ENCODE measurements around the gene GAREM1.
"Not testable (repeated sequence)": the region's sequence is repeated elsewhere in the genome, so short reads cannot be mapped to it uniquely, and the experiment has no call there.

The GAREM1 gene

DNA sequence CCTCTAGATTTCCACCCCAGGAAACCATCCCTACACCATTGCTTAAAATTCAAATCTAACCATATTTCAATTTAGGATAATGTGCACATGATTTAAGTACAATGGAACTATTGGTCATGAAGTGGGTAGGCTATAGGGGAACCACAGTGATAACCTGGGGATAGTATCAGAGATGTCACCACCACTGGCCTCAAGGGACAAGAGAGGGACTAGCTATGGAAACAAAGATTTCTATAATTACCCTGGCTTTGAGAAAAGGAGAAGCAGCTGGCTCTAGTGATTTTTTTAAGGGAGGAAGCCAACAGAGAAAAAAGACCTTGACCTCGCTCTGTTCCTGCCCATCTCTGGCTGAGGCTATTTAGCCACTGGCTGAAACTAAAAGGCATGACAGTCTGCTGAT is 148.9 kb downstream of the GAREM1 start:
- no peak for DNase-seq

DNA sequence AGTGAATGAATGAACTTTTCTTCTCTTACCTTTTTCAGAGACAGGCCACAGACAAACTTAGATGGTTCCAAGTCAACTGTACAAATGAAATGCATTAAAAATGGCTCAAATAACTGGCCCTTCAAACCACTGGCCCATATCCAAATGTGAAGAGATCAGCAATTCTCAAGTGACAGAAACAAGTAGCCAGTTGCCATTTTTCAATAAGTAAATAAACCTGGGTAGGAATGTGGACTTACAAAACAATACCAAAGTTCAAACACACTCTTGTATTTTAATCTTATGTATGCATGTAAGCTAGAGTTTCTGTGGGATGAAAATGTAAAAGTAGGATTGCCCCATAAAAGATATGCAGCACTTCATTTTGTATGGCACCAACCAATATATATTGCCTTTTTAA is 151.6 kb downstream of the GAREM1 start:
- DNase-seq, result no peak

DNA sequence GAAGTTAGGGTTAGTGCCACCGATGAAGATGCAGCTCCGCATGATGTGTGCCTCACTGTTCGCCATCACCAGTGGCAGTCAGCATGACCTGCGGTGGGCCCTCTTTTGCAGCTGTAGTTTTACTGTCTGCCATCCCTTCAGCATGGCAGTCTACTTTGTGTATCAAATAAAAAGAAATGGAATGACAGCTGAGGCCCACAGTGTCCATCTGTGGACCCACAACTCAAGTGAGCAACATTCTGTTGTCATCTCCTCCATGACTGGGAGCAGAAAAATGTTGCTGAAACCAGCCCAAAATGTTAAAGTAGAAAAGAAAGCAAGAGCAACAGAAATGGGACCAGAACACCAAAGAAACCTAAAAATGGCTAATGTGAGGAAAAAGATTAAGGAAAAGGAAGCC is 152.1 kb downstream of the GAREM1 start:
- no peak for DNase-seq

DNA sequence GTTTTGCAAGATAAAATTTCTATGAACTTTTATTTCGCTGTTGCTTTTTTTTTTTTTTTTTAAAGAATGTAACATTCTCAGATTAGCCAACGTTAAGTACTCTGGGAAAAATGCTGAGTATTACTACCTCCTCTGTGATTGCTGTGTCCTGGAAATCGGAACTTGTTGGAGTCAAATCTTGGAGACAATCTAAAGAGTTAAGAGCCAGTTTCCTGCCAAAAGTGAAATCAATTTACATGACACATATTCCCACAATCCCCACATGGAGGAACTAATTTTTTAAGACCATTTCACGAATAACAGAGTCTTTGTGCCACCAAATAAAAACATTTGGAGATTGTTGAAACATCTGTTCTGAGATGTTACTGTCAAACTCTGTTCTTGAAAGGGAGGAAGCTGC is 153.0 kb downstream of the GAREM1 start:
- DNase-seq, result no peak

DNA sequence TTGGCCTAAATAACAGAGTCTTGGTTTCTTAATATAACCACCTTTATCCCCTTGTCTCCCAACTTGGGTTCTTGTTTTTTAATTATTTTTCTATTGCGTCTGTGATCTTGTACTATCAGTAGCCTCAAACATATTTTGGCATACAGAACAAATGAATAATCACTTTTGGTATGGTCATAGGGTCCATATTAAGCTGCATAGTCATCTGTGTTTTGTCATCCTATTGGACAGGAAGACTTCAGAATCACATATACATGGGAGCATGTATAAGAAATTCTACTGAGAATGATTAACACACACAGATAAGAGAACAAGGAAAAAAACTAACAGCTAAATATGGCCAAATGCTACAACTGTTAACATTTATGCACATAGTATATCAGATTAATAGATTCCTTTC is 154.8 kb downstream of the GAREM1 start:
- no peak for DNase-seq

DNA sequence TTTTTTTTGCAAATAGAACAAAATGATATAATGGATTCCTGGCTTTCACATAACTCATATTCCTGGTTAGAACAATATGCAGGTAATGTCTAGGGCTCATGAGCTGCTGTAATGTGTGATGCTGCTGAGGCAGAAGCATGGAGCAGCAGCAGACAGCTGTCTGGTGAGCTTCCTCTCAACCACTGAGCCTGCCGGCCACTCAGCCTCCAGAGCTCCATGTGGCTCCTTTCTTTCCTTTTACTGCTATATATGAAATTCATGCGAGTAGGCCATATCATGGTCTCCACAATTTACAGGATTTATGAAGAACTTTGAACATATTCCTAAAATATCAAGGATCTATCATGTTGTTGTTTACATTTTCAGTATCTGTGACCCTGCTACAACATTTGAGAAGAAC is 159.9 kb downstream of the GAREM1 start:
- no peak for DNase-seq

DNA sequence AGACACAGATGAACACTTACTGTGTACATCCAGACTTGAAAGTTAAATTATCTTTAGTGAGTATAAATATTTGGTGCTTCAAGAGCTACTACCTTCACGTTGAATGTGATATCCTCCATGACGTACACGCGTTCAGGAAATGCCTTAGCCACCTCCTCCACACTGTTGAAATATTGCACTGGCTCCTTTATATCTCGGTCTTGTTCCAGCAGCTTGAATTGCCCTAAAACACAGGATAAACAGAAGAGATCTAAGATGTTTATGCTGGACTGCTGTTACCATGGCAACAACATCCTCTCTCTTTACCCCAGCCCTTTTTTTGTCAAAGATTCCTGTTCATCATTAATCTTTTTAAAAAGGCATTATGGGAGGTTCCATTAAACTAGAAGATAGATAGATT is 160.6 kb downstream of the GAREM1 start:
- no peak for DNase-seq

DNA sequence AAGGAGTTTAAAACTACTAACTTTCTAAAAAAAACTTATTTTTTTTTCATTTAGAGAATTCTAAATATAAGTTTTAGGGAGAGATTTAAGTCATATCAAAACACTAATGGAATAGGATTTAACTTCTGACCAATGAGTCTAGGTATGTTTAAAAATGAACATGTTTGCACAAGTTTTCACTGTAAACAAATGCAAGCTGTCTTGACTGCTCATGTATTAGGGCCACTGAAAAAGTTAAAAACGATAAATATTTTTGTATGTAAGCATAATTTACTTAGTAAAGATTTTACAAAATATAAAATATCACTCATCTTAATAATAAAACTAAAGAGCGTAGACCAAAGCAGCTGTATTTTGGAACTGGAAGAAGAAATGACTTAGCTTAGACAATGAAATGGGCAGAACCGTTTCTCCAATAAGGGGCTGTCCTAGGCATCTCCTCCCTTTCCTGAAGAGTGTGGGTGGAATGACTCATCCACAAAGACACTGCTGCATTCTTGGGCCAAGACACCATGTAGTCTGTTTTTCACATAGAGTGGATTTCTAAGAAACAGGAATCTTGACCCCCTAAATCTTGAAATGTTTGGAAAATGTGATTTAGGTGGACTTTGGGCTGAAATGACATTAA is 162.1 kb downstream of the GAREM1 start:
- DNase-seq, result no peak

DNA sequence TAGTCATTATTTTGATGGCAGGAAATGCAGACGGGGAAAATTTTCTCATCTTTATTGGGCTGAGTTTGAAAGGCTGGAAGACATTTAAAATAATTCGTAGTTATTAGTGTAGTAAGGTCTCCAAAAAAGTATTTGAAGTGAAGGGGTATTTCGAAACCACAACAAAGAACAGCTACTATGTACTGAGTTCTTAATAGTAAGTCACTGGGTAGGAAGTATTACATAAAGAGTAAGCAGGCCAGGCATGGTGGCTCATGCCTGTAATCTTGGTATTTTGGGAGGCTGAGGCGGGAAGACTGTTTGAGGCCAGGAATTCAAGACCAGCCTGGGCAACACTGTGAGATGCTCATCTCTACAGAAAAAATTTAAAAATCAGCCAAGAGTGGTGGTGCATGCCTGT is 167.3 kb downstream of the GAREM1 start:
- no peak for DNase-seq

DNA sequence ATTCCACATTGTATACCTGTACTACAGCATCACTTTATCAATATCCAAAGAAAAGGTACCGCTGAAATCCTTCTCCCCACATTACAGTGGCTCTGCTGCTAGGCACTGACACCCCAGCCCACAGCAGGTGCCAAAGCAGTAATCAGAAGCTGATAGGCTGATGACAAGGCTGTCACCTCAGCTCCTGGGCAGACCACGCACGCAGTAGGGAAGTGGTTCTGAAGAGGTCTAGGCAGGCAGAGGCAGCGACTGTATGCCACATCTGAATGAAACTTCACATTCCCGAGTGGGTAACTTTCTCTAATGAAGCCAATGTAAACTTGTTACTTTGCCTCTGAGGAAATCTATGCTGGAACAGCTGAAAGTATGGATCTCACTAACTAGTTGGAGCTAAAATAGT is 167.9 kb downstream of the GAREM1 start:
- DNase-seq, result no peak

DNA sequence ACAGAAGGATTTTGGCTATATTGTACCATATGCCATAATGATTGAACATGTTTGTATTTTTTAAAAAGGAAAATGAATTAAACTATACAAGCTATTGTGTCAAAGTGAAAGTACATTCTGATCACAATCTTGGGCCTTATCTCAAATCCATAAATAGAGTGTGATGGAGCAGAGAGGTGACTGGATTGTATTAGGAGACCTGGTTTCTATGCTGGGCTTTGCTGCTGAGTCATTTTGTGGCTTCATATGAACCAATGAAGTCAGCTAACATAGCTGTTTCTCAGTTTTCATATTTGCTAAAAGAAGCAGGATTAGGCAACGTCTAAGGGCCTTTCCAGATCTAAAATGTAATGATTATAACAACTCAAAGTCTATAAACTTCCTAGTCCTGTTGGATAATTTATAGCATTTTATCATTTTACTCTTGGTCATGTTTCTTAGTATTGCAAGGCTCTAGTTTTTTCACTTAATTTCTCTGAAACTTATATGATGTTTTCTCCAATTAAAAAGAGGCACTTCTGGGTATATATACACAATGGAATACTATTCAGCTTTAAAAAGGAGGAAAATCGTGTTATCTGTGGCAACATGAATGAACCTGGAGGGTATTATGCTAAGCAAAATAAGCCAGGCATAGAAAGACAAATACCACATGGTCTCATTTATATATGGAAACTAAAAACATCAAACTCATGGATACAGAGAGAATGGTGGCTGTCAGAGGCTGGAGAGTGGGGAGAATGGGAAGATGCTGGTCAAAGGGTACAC is 168.5 kb downstream of the GAREM1 start:
- DNase-seq, result no peak

DNA sequence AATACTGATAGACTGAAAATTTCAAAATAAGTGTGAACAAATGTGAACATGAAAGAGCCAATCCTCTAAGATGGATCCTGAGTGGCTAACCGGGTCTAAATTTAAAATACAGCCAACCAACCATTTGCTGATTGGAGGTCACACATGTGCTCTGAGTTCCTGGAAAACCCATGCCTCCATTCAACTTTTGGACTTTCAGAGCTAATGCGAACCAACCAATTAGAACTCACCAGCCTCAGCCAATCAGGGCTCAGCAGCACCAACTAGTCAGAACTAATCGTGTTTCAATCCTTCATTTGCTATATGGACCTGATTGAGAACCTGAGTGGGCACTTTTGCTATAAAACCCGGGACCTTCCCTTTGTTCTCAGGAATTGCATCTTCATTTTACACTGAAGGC is 169.3 kb downstream of the GAREM1 start:
- DNase-seq, result no peak

DNA sequence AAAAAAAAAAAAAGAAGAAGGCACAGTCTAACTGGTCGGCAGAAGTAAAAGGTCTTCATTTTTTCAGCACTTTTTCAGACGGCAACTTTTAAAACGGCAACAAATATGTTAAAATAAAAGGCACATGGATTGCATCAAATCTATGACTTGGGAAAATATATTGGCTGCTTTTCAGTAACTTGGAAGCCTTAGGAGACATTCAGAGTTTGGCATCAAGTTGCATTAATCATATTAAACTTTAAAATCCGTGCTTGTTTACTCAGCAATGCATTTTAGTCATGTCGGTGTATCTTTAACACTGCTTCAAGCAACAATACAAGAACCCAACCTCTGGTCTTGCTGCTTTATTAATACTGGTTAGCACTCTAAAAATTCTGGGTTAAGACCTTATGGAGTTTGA is 169.8 kb downstream of the GAREM1 start:
- no peak for DNase-seq

DNA sequence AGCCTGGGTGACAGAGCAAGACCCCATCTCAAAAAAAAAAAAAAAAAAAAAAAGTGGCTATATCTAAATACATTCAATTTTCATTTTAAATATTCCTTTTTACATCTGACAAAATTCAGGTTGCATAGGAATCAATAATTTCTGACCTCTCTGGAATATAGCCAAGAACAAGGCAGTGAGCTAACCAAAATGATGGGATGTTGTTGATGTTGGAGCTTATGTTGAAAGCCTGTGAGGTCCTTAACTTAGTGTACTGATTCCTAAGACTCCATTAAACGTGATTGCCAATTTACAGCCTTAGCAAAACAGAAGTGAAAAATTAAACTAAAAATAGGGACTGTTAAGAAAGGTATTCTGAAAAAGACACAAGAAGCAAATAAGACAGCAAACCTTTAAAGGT is 171.2 kb downstream of the GAREM1 start:
- no peak for DNase-seq

DNA sequence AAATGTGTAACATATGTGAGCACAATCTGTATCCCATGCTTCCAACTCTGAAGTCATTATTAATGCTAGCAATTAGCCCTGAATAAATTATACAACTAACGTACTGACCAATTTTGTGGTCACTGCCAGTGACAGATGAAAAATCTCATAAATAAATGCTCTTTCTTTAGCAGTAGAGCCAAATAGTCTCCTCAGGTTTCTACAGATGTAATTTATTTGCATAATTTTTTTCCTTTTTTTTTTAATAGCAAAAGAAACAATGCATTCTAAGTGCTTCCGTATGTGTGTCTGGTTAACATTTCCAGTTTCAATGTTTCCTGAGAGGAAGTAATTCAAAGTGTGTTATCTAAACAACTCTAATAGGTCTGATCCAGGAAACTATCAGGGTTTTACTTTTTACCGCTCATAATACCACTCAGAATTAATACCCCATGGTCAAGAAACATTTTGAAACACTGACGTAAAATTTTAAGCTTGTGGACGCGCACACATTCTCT is 172.5 kb downstream of the GAREM1 start:
- DNase-seq, result no peak

DNA sequence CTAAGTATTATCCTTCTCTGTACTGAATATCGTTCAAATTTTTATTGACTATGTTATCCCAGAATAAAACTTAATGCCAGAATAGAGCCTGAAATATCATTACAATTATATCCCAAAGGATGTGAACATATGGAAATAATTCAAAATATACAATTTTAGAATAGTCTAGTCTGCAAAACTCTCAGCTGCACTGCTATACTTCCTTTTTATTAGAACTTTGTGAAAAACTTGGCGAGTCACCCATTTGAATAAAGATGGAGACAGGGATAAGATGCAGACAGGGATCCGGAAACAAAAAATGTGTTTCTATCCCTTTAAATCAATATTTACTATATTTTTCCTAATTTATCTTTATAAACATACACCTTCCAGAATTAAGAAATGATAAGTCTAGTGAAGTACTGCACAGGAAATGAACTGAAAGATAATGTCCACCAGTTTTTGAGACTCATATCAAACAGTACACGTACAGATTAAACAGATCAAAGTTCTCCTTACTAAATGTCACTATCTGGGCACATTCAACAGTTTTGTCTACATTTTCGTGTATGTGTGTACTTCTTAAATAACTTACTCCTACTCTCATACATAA is 173.0 kb downstream of the GAREM1 start:
- no peak for DNase-seq

DNA sequence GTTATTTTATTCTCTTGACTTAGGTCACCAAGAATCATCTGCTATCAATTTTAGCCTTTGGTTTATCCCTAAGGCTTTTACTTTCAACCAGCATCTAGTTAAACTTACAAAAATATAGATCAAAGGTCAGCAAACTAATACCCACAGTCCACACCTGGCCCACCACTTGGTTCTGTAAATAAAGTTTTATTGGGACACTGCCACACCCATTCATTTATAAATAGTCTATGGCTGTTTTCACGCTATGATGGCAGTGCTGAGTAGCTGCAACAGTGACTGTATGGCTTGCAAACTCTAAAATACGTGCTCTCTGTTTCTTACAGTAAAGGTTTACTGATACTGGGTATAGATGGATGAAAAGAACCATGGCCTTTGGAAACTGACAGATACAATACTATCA is 173.8 kb downstream of the GAREM1 start:
- no peak for DNase-seq

DNA sequence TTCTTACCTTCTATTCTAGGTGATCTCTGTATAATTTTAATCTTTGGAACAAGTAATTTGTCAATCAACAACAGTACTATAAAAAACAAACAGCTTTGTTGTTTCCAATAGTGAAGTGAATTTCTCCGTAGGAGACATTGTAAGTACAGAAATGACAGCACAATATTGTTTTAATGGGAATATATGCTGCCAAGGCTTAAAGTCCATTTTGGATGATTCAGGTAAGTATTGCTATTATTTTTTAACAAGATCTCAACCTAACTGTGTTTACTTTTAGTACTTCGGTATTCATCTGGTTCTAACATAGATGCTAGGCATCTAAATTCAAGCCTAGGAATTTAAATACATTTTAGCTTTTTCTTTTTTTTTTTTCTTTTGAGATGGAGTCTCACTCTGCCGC is 175.1 kb downstream of the GAREM1 start:
- DNase-seq, result no peak

DNA sequence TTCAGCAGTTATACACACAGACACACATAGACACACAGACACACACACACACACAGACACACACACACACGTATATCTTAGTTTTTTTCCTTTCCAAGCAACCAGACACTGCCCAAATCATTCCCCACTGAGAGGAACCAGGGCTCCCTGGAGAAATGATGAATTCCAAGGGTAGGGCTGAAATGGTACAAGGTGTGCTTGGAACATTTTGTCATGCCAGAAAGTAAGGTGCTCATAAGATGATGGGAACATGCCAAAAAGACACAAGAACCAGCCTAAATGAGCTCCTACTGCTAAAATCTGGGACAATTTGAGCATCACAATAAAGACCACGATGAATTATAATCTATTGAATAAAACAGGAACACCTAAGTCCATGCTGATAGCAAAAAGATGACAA is 177.6 kb downstream of the GAREM1 start:
- DNase-seq, result no peak

DNA sequence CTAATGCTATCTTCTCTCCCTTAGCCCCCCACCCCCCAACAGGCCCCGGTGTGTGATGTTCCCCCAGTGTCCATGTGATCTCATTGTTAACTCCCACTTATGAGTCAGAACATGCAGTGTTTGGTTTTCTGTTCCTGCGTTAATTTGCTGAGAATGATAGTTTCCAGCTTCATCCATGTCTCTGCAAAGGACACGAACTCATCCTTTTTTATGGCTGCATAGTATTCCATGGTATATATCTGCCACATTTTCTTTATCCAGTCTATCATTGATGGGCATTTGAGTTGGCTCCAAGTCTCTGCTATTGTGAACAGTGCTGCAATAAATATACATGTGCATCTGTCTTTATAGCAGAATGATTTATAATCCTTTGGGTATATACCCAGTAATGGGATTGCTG is 179.1 kb downstream of the GAREM1 start:
- not testable (repeated sequence) for DNase-seq

DNA sequence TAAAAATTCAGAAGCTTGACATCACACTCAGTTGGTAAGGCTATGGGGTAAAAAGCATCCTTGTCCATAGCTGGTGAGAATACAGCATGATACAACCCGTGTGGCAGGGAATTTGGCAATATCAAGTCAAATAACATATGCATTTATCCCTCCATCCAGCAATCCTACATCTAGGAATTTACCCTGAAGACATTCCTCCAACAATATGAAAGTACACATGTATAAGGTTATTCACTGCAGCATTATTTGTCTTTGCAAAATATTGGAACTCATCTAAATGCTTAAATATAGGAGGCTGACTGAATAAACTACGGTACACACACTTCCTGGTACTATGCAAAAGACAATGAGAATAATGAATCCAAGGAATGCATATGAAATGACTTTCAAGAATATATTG is 179.9 kb downstream of the GAREM1 start:
- no peak for DNase-seq

DNA sequence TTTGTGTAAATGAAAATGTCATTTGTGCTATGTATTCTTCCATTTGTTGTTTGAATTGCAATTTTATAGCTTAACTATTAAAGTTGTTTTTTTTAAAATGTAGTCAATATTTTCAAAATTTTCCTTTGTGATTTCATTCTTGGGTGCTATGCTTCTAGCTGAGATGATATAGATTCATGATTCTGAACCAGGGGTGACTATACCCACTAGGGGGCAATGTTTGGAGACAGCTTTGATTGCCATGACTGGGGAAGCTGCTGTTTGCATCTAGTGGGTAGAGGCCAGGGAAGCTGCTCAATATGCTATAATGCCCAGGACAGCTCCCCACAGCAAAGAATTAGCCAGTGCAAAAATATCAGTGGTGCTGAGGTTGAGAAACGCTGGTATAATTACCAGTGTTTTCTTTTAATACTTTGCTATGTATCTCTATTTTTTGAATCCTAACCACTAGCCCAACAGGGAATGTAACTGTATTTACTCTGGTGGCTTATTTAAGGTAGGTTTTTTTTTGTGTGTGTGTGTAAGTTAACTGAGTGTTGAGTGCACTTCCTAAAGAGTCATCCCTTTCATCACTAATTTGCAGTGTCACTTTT is 181.1 kb downstream of the GAREM1 start:
- DNase-seq, result no peak

DNA sequence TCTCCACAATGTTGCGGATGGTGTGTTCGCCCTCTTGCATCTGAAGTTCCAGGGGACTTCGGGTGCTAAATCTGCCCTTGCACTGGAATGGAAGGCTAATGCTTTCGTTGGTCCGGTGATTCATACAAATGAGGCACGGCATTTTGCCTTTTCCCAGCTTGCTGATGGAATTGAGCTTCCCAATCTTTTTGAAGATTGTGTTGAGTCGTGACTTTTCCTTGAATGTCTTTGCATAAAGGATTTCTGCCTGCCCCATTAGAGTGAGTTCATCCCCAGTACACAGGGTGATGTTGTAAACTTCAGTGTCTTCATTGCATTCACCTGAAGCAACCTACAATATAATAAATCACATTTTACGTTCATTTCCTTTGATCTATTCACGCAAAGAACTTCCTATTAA is 182.8 kb downstream of the GAREM1 start:
- DNase-seq, result no peak

DNA sequence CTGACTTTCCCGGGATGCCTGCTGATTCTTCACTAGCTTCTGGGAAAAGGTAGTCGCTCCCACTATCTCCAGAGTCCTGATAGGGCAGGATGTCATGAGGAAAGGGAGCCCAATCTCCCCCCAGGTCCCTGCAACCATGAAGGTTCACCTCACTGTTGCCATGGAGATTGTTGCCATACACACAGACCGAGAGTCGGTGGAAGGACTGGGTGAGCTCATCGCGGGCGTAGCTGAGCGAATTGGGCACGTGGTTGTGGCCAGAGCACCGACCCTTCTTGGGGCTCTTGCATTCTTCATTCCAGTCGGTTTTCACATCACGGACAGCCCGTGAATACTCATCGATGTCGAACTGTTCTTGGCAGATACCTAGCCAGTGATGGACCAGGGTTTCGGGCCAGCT is 183.4 kb downstream of the GAREM1 start:
- DNase-seq, result no peak
